ENCODE data around the gene TRERF1. TPM values are rescaled to one million over a fixed set of nuclear protein-coding genes. Genes with fewer than 3 reads are reported as not detected.

The TRERF1 gene
- total and polyA plus RNA-seq, 12 donors: 4.7 to 16.6 (median 8.0) TPM

GRCh38 chr6:42177514-42178364 is 274.0 kb downstream of the TRERF1 start:
- TF ChIP-seq POLR2A (IDR thresholded peaks at IDR 0.05) (no peak), CTCF (IDR thresholded peaks at IDR 0.05) (no peak)
- intact Hi-C loops (cut with DNase I): no loop called here
- Histone ChIP-seq H3K4me3 (no peak overlapping the region), H3K36me3 (replicated peaks in 1 of 2) (no peaks in the 10 kb centered on the region), H3K27ac (no peak overlapping the region), H3K9me3 (replicated peaks in 1 of 3) (no peaks in the 10 kb centered on the region), H3K27me3 (no peaks in the 10 kb centered on the region), H3K4me1 (replicated peaks in 1 of 2) (no peaks in the 10 kb centered on the region)
- no peak for DNase-seq
- 32 to 69% (median 36%) methylated on average over 7 to 27 of the region's 27 CpGs for WGBS, 4 donors

GRCh38 chr6:42176981-42177380 is 274.7 kb downstream of the TRERF1 start:
- Histone ChIP-seq H3K36me3 (replicated peaks in 1 of 2) (no peaks in the 10 kb centered on the region), H3K9me3 (replicated peaks in 1 of 3) (no peaks in the 10 kb centered on the region), H3K4me3 (no peak overlapping the region), H3K4me1 (replicated peaks in 1 of 2) (no peaks in the 10 kb centered on the region), H3K27ac (no peak overlapping the region), H3K27me3 (no peaks in the 10 kb centered on the region)
- TF ChIP-seq CTCF (IDR thresholded peaks at IDR 0.05) (no peak), POLR2A (IDR thresholded peaks at IDR 0.05) (no peak)
- DNase-seq: no peak
- intact Hi-C loops (cut with DNase I): no loop called here

GRCh38 chr6:42175860-42176259 is 275.9 kb downstream of the TRERF1 start:
- H3K27me3 ChIP-seq: no peaks in the 10 kb centered on the region
- no peaks in the 10 kb centered on the region for H3K9me3 ChIP-seq (replicated peaks in 1 of 3)
- no peak overlapping the region for H3K27ac ChIP-seq
- WGBS, 4 donors: 72 to 77% (median 75%) methylated on average over 5 of the region's 5 CpGs
- no peak for TF ChIP-seq POLR2A (IDR thresholded peaks at IDR 0.05)
- no peak for TF ChIP-seq CTCF (IDR thresholded peaks at IDR 0.05)
- DNase-seq: no peak
- intact Hi-C loops (cut with DNase I): no loop called here
- H3K36me3 ChIP-seq (replicated peaks in 1 of 2): no peaks in the 10 kb centered on the region
- no peak overlapping the region for H3K4me3 ChIP-seq
- no peaks in the 10 kb centered on the region for H3K4me1 ChIP-seq (replicated peaks in 1 of 2)

Other genes with a start within 250 kb of the TRERF1 start
- gene MRPS10, start 234.1 kb downstream of the TRERF1 start, total RNA-seq: 10 to 100 TPM; 25.5 to 43.2 (median 34.3) TPM
- gene MRPS10, start 234.1 kb downstream of the TRERF1 start, polyA plus RNA-seq: 10 to 100 TPM; 14.7 to 67.4 (median 15.2) TPM
- gene UBR2, start 112.1 kb upstream of the TRERF1 start, total RNA-seq: 10 to 100 TPM; 23.4 to 46.9 (median 35.9) TPM
- 10 to 100 TPM; 11.4 to 21.4 (median 15.2) TPM for gene UBR2, start 112.1 kb upstream of the TRERF1 start, polyA plus RNA-seq